ENCODE data around the gene RIC8B. TPM values are rescaled to one million over a fixed set of nuclear protein-coding genes. Genes with fewer than 3 reads are reported as not detected.

Gene RIC8B
- total and polyA plus RNA-seq, 2 of the 13 experiments (the other 11 are each of a cell fraction or from before 2014, with no cell fraction given), result 5.1 to 7.5 TPM

DNA sequence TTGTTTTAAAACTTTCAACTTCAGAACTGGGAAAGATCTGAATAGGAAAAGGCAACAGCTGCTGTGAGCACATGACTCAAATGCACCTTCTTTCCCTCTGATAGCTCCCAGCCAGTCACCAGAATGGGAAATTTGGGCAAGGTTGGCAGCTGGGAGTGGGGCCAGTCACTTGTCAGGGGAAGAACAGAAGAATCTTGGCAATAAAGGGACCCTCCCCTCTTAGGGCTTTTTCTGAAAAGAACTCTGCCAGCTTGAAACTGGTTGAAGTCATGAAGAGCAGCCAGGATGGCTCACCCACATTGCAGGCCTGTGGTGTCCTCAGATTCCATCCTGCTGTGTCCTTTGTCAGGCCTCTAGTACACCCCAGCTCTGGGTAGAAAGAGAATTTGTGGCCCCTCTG lies 10.3 kb upstream of the RIC8B start:
- TF ChIP-seq, protein P1, sequence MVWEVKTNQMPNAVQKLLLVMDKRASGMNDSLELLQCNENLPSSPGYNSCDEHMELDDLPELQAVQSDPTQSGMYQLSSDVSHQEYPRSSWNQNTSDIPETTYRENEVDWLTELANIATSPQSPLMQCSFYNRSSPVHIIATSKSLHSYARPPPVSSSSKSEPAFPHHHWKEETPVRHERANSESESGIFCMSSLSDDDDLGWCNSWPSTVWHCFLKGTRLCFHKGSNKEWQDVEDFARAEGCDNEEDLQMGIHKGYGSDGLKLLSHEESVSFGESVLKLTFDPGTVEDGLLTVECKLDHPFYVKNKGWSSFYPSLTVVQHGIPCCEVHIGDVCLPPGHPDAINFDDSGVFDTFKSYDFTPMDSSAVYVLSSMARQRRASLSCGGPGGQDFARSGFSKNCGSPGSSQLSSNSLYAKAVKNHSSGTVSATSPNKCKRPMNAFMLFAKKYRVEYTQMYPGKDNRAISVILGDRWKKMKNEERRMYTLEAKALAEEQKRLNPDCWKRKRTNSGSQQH (CRISPR knock-in tag; IDR thresholded peaks at IDR 0.05; ENCODE audit: low read depth), result no peak
- no peak for TF ChIP-seq ZFYVE20 (CRISPR knock-in tag; IDR thresholded peaks at IDR 0.05; ENCODE audit: borderline replicate concordance, low read depth)
- no peak for TF ChIP-seq ZNF678 (CRISPR knock-in tag; IDR thresholded peaks at IDR 0.05)
- TF ChIP-seq AHR (CRISPR knock-in tag; IDR thresholded peaks at IDR 0.05), result no peak
- TF ChIP-seq, protein P2, sequence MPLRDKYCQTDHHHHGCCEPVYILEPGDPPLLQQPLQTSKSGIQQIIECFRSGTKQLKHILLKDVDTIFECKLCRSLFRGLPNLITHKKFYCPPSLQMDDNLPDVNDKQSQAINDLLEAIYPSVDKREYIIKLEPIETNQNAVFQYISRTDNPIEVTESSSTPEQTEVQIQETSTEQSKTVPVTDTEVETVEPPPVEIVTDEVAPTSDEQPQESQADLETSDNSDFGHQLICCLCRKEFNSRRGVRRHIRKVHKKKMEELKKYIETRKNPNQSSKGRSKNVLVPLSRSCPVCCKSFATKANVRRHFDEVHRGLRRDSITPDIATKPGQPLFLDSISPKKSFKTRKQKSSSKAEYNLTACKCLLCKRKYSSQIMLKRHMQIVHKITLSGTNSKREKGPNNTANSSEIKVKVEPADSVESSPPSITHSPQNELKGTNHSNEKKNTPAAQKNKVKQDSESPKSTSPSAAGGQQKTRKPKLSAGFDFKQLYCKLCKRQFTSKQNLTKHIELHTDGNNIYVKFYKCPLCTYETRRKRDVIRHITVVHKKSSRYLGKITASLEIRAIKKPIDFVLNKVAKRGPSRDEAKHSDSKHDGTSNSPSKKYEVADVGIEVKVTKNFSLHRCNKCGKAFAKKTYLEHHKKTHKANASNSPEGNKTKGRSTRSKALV (CRISPR knock-in tag; IDR thresholded peaks at IDR 0.05), result no peak
- TF ChIP-seq CBFB (CRISPR knock-in tag; IDR thresholded peaks at IDR 0.05), result no peak
- TF ChIP-seq ZNF441 (CRISPR knock-in tag; IDR thresholded peaks at IDR 0.05; ENCODE audit: borderline replicate concordance), result no peak
- no peak for TF ChIP-seq FOXP1 (IDR thresholded peaks at IDR 0.05)
- no peak for TF ChIP-seq FOXP1 (CRISPR knock-in tag; IDR thresholded peaks at IDR 0.05)
- POLR2A ChIA-PET, result no interaction called here
- DNase-seq (ENCODE audit: low spot score) (no peak), ATAC-seq (no peak), FAIRE-seq (no peak)
- Histone ChIP-seq H3K27ac (ENCODE audit: extremely low read length, insufficient read depth, low read length) (no peak overlapping the region), H3K27me3 (ENCODE audit: control insufficient read depth in 1 of 2, insufficient read depth in 2 of 2, low read length in 2 of 2) (peaks cover 0 to 2% of the 10 kb centered on the region in 2 experiments; a peak in 1 of 5 replicates), H3K9ac (ENCODE audit: insufficient read depth, low read depth, low read length) (no peak overlapping the region), H3K4me3 (replicated peaks in 1 of 3; ENCODE audit: insufficient read depth in 1 of 3, low read depth in 2 of 3, low read length in 3 of 3) (no peak overlapping the region), H3K9me3 (ENCODE audit: low read length) (no peaks in the 10 kb centered on the region), H3K36me3 (replicated peaks in 1 of 2; ENCODE audit: control insufficient read depth in 1 of 2, insufficient read depth in 2 of 2, low read length in 2 of 2) (no peaks in the 10 kb centered on the region), H3K4me2 (ENCODE audit: low read depth, low read length) (no peak overlapping the region), H3K79me2 (ENCODE audit: insufficient read depth, low read length) (no peaks in the 10 kb centered on the region), H3K4me1 (ENCODE audit: insufficient read depth, low read length) (peaks cover 48% of the 10 kb centered on the region), H2AFZ (ENCODE audit: low read length) (no peak overlapping the region), H4K20me1 (ENCODE audit: insufficient read depth, low read length) (no peaks in the 10 kb centered on the region)
- no TSS peak for BruUV-seq (replicated peaks)
- in situ Hi-C loops (cut with HindIII; ENCODE audit: extremely low pct_ligation_motif_present, low pct_unique_long_range_greater_than_20kb), result no loop called here
- intact Hi-C loops (cut with micrococcal nuclease; ENCODE audit: unreplicated experiment), result no loop called here
- CTCF ChIA-PET (ENCODE audit: low intra/inter-chr PET ratio, low total read pairs), result no interaction called here

All from HepG2 (cell line).